H1 (cell line): ENCODE results near the gene CNTD1. TPM values are rescaled to one million over a fixed set of nuclear protein-coding genes. Genes with fewer than 3 reads are reported as not detected.

Experiments used
- CTCF ChIA-PET: fragments of 300-600 bp; sonication (Branson Sonifier 250); formaldehyde crosslinking; loops from one replicate; lab custom pipeline; 2021; ENCODE audit not compliant: partially characterized antibody; lab: Charles Lee
- POLR2A ChIA-PET: fragments of 300-600 bp; sonication (Branson Sonifier 250); formaldehyde crosslinking; loops from one replicate; lab custom pipeline; 2021; ENCODE audit warnings: inconsistent platforms; ENCODE audit not compliant: partially characterized antibody; lab: Charles Lee
- DNase-seq, 2 experiments: peaks; one replicate each; pipeline versions ENCODE4 v3.0.0 to v3.0.0-alpha.2; 2010 to 2022; ENCODE audit warnings: low spot score in 2 of 2, low read depth in 1 of 2, mixed read lengths in 1 of 2
- FAIRE-seq: peaks from 2 replicates; lab custom pipeline; 2011; peaks lifted over from hg19 to GRCh38; lab: Jason Lieb, UNC
- H2AFZ ChIP-seq: 2 replicates; pipeline ENCODE4 v1.8.1; 2012; ENCODE audit warnings: low read length, inconsistent platforms
- H2AK5ac ChIP-seq: 2 replicates; pipeline ENCODE4 v1.6.1; 2013; ENCODE audit warnings: low read depth, low read length
- H2BK120ac ChIP-seq: replicated peaks from 2 replicates; pipeline ENCODE3; 2013; ENCODE audit warnings: low read depth, low read length, inconsistent platforms
- H2BK12ac ChIP-seq: 2 replicates; pipeline ENCODE4 v1.6.1; 2013; ENCODE audit warnings: low read depth, low read length
- H2BK15ac ChIP-seq: 2 replicates; pipeline ENCODE4 v1.6.1; 2013; ENCODE audit warnings: low read length
- H2BK20ac ChIP-seq: 2 replicates; pipeline ENCODE4 v1.6.1; 2013; ENCODE audit warnings: low read length
- H2BK5ac ChIP-seq: 2 replicates; pipeline ENCODE4 v1.6.1; 2013; ENCODE audit warnings: low read depth, low read length
- H3K14ac ChIP-seq: 2 replicates; pipeline ENCODE4 v1.6.1; 2013; ENCODE audit warnings: inconsistent platforms; ENCODE audit not compliant: insufficient read length
- H3K18ac ChIP-seq: 2 replicates; pipeline ENCODE4 v1.6.1; 2013; ENCODE audit warnings: low read length; ENCODE audit errors: extremely low read depth
- H3K23ac ChIP-seq: 2 replicates; pipeline ENCODE4 v1.6.1; 2013; ENCODE audit warnings: inconsistent platforms; ENCODE audit not compliant: insufficient read length
- H3K23me2 ChIP-seq: 2 replicates; pipeline ENCODE4 v1.6.1; 2013; ENCODE audit warnings: low read depth, low read length
- H3K27ac ChIP-seq: 2 replicates; pipeline ENCODE4 v1.6.1; 2011; ENCODE audit warnings: low read depth, low read length, inconsistent platforms
- H3K27me3 ChIP-seq, 4 experiments: replicated peaks in 1 of 4; 1 replicate in 1 of 4; 2 replicates in 3 of 4; pipeline versions ENCODE4 v1.6.1 to v1.8.1; 2011 to 2013; ENCODE audit warnings: low read length in 3 of 4, mild to moderate bottlenecking in 3 of 4, inconsistent platforms in 2 of 4, mixed read lengths in 2 of 4, moderate library complexity in 1 of 4; ENCODE audit not compliant: control insufficient read depth in 3 of 4, insufficient read depth in 3 of 4; ENCODE audit errors: extremely low read depth in 1 of 4
- H3K36me3 ChIP-seq, 4 experiments: 2 replicates each; pipeline versions ENCODE4 v1.6.1 to v1.8.1; 2011 to 2013; ENCODE audit warnings: mild to moderate bottlenecking in 4 of 4, low read length in 3 of 4, moderate library complexity in 2 of 4, control low read depth in 1 of 4, inconsistent platforms in 1 of 4; ENCODE audit not compliant: insufficient read depth in 4 of 4, control insufficient read depth in 2 of 4
- H3K4ac ChIP-seq: replicated peaks from 2 replicates; pipeline ENCODE3; 2013; ENCODE audit warnings: low read length, low read depth, mixed read lengths, inconsistent platforms; ENCODE audit not compliant: insufficient read length
- H3K4me1 ChIP-seq, 4 experiments: replicated peaks in 1 of 4; 1 replicate in 1 of 4; 2 replicates in 3 of 4; pipeline versions ENCODE4 v1.6.1 to v1.8.1; 2011 to 2013; ENCODE audit warnings: low read length in 3 of 4, inconsistent platforms in 2 of 4, mixed read lengths in 1 of 4; ENCODE audit not compliant: insufficient read depth in 4 of 4, control insufficient read depth in 3 of 4
- H3K4me2 ChIP-seq, 2 experiments: 2 replicates each; pipeline versions ENCODE4 v1.6.1 to v1.8.1; 2011 to 2013; ENCODE audit warnings: low read depth in 2 of 2, low read length in 2 of 2, control low read depth in 1 of 2, inconsistent platforms in 1 of 2, mild to moderate bottlenecking in 1 of 2; ENCODE audit not compliant: insufficient read depth in 1 of 2
- H3K4me3 ChIP-seq, 4 experiments: fragments of 200-600, 300-600 bp in 1 of 4; sonication (generic), shearing (Covaris generic), sonication (Bioruptor Twin) in 1 of 4; 2 replicates each; pipeline versions ENCODE4 v1.5.1 to v1.8.1; 2011 to 2016; ENCODE audit warnings: low read length in 4 of 4, low read depth in 3 of 4, control low read depth in 2 of 4, inconsistent platforms in 2 of 4, mild to moderate bottlenecking in 2 of 4, mixed read lengths in 1 of 4, moderate library complexity in 1 of 4; ENCODE audit not compliant: insufficient read depth in 2 of 4; ENCODE audit errors: extremely low read depth in 1 of 4
- H3K56ac ChIP-seq: replicated peaks from 2 replicates; pipeline ENCODE3; 2013; ENCODE audit warnings: low read depth, mild to moderate bottlenecking, mixed read lengths, low read length, inconsistent platforms; ENCODE audit not compliant: insufficient read length
- H3K79me1 ChIP-seq: 2 replicates; pipeline ENCODE4 v1.6.1; 2013; ENCODE audit warnings: low read depth, low read length, control low read depth
- H3K79me2 ChIP-seq, 2 experiments: 2 replicates each; pipeline versions ENCODE4 v1.6.1 to v1.8.1; 2012 to 2013; ENCODE audit warnings: low read length in 2 of 2, mild to moderate bottlenecking in 2 of 2, inconsistent platforms in 1 of 2; ENCODE audit not compliant: insufficient read depth in 2 of 2, control insufficient read depth in 1 of 2
- H3K9ac ChIP-seq, 4 experiments: replicated peaks in 1 of 4; 1 replicate in 1 of 4; 2 replicates in 3 of 4; pipeline versions ENCODE4 v1.6.1 to v1.8.1; 2011 to 2013; ENCODE audit warnings: low read depth in 3 of 4, low read length in 3 of 4, control low read depth in 2 of 4, mild to moderate bottlenecking in 2 of 4, moderate library complexity in 2 of 4, inconsistent platforms in 1 of 4; ENCODE audit errors: extremely low read depth in 1 of 4
- H3K9me3 ChIP-seq, 2 experiments: 2 replicates each; pipeline versions ENCODE4 v1.6.1 to v1.8.1; 2012 to 2013; ENCODE audit warnings: mild to moderate bottlenecking in 2 of 2, moderate library complexity in 2 of 2, control low read depth in 1 of 2, inconsistent platforms in 1 of 2, low read depth in 1 of 2, low read length in 1 of 2, mixed read lengths in 1 of 2; ENCODE audit not compliant: insufficient read depth in 2 of 2
- H4K20me1 ChIP-seq, 2 experiments: replicated peaks in 1 of 2; 2 replicates each; pipeline versions ENCODE3 to v1.8.1; 2011 to 2013; ENCODE audit warnings: inconsistent platforms in 2 of 2, low read length in 2 of 2, mild to moderate bottlenecking in 1 of 2; ENCODE audit not compliant: insufficient read depth in 2 of 2, control insufficient read depth in 1 of 2
- H4K5ac ChIP-seq: 2 replicates; pipeline ENCODE4 v1.6.1; 2013; ENCODE audit warnings: low read length, low read depth, mixed read lengths, inconsistent platforms; ENCODE audit not compliant: insufficient read length
- H4K8ac ChIP-seq: 2 replicates; pipeline ENCODE4 v1.8.0; 2013; ENCODE audit warnings: mild to moderate bottlenecking, moderate library complexity, low read length, inconsistent platforms; ENCODE audit not compliant: insufficient read depth; ENCODE audit errors: extremely low read depth
- H4K91ac ChIP-seq: replicated peaks from 2 replicates; pipeline ENCODE3; 2013; ENCODE audit warnings: low read length, mixed read lengths, inconsistent platforms; ENCODE audit not compliant: insufficient read length
- EGR1 ChIP-seq: IDR thresholded peaks from 2 replicates; pipeline ENCODE4 v1.6.1; 2011; ENCODE audit warnings: low read depth, low read length, borderline replicate concordance
- JUND ChIP-seq: IDR thresholded peaks from 2 replicates; pipeline ENCODE4 v1.6.1; 2011; ENCODE audit warnings: mild to moderate bottlenecking, improper control_type of control experiment, low read length
- RAD21 ChIP-seq, 2 experiments: IDR thresholded peaks in 1 of 2; conservative IDR thresholded peaks in 1 of 2; 2 replicates each; pipeline ENCODE4 v1.6.1; 2011; ENCODE audit warnings: low read depth in 2 of 2, low read length in 2 of 2, improper control_type of control experiment in 1 of 2, inconsistent platforms in 1 of 2, mild to moderate bottlenecking in 1 of 2, moderate library complexity in 1 of 2
- TAF7 ChIP-seq: optimal IDR thresholded peaks from 2 replicates; pipeline ENCODE3; 2011; ENCODE audit warnings: low read depth, mild to moderate bottlenecking, inconsistent platforms, low read length, moderate library complexity, borderline replicate concordance
- TBP ChIP-seq: IDR thresholded peaks from 2 replicates; pipeline ENCODE4 v1.6.1; 2011; ENCODE audit warnings: low read depth, low read length, improper control_type of control experiment
- WGBS, 2 experiments: shearing (Covaris generic) in 1 of 2; methylation state at CpG; one replicate each; pipeline versions ENCODE4 v1.1.6 to v1.1.7; 2013 to 2015; ENCODE audit warnings: low lambda C conversion rate in 2 of 2, mixed read lengths in 2 of 2, inconsistent platforms in 1 of 2, low coverage in 1 of 2, missing lambda C conversion rate in 1 of 2; ENCODE audit not compliant: insufficient replicate concordance in 2 of 2, insufficient coverage in 1 of 2, insufficient read length in 1 of 2; ENCODE audit errors: extremely low coverage in 1 of 2, missing lambda C conversion rate in 1 of 2; 5-methylcytosine and 5-hydroxymethylcytosine counted together
- polyA plus RNA-seq, 7 experiments: library from polyadenylated mRNA; depleted of rRNA in 3 of 7; stranded (reverse) in 5 of 7; unstranded in 2 of 7; fragments of >200 nt in 5 of 7; fragments of 200-250 nt in 2 of 7; gene quantifications; 1 replicate in 5 of 7; 2 replicates in 1 of 7; 4 replicates in 1 of 7; pipeline versions ENCODE4 v1.2.1 to v1.2.3, GENCODE V29; 2011 to 2013; ENCODE audit warnings: missing spikeins in 2 of 7, mixed read lengths in 2 of 7
- total RNA-seq: library from RNA; stranded (reverse); fragmentation: NEBNext Ultra II Directional; extraction: Animal tissue kit (Norgen Biotek cat#: 25700); gene quantifications from 2 replicates; pipeline ENCODE4 v1.2.1, GENCODE V29; 2021
- TF ChIP-seq, protein P1 (sequence below), 3 experiments: IDR thresholded peaks; 1 replicate in 2 of 3; 2 replicates in 1 of 3; pipeline versions ENCODE4 v1.5.1 to v1.6.1; 2011; ENCODE audit warnings: low read length in 3 of 3, mild to moderate bottlenecking in 3 of 3, inconsistent platforms in 2 of 3, low read depth in 1 of 3, moderate library complexity in 1 of 3; ENCODE audit not compliant: insufficient read depth in 1 of 3; ENCODE audit errors: control extremely low read depth in 1 of 3

Gene CNTD1
- total and polyA plus RNA-seq, 2 of the 8 experiments (the other 6 are each of a cell fraction or from before 2014, with no cell fraction given), result not detected

DNA sequence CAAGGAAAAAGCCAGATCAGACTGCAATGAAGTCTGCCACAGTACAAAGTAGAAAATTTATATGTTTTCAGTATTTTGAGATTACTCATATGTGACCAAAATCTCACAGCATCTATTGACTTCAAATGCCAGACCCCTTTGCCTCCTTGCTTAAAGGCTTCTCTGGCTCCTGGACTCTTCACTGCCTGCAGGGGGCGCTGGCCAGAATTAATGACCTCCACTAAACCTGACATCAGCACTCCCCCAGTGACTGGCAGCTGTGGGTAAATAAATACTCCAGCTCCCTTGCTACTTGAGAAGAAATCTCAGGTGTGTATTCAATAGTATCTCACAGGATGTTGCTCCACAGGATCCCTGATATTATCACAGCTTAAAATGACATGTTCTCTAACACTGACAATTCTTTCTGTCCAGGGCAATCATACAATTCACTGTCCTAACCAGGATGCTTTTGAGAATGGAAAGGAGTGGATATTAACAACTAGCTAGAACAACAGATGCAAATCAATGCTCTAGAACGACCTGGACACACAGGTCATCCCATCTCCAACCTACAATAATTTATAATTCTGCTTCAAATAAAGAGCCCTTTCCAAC is 21.4 kb downstream of the CNTD1 start:
- Histone ChIP-seq H3K4ac (no peak overlapping the region), H4K8ac (no peak overlapping the region), H3K9ac (no peak overlapping the region), H3K9me3 (no peaks in the 10 kb centered on the region), H4K91ac (no peak overlapping the region), H4K5ac (no peak overlapping the region), H3K27ac (no peak overlapping the region), H3K79me2 (peaks cover 0 to 8% of the 10 kb centered on the region in 2 experiments; a peak in 2 of 4 replicates), H3K56ac (no peak overlapping the region), H3K4me2 (no peak overlapping the region), H3K79me1 (peaks cover 5% of the 10 kb centered on the region; the same call in 1 of the 2 replicates), H3K14ac (no peak overlapping the region), H2BK15ac (no peak overlapping the region), H3K4me3 (no peak overlapping the region), H2BK12ac (no peak overlapping the region), H3K36me3 (peaks cover 9 to 46% (median 35%) of the 10 kb centered on the region in 4 experiments), H3K23me2 (peaks cover 4% of the 10 kb centered on the region), H2BK120ac (no peak overlapping the region), H3K4me1 (no peaks in the 10 kb centered on the region; a peak in 1 of 7 replicates), H4K20me1 (no peaks in the 10 kb centered on the region), H2AK5ac (no peak overlapping the region), H3K23ac (no peak overlapping the region), H3K27me3 (no peaks in the 10 kb centered on the region), H2AFZ (no peak overlapping the region), H2BK20ac (no peak overlapping the region), H2BK5ac (no peak overlapping the region), H3K18ac (no peak overlapping the region)
- ChIA-PET POLR2A (interaction anchor here (0.8 to 6.1 kb wide), 4 partner anchors 9 to 109 kb away, joined by 3 to 69 read pairs (median 4); partner anchors contain the start of gene PSME3), CTCF (interaction anchor here (0.5 to 6.8 kb wide), 31 partner anchors 11 to 380 kb away, joined by 3 to 45 read pairs (median 4); partner anchors contain the start of genes AOC3, PSME3 and RPL27)
- DNase-seq (peak in 1 of 2 experiments; percentile 77), FAIRE-seq (no peak)
- 19% methylated on average over 2 of the region's 2 CpGs; no CpG with 5 or more reads in 1 of the 2 experiments for WGBS, 2 experiments
- peak; percentile 33 to 59 for TF ChIP-seq RAD21 (IDR thresholded peaks at IDR 0.05 in 1 of 2, conservative IDR thresholded peaks at IDR 0.05 in 1 of 2; ENCODE audit: low read depth in 2 of 2, low read length in 2 of 2)
- no peak for TF ChIP-seq TAF7
- peak; percentile 28; the same call in 1 of the 2 replicates for TF ChIP-seq JUND
- TF ChIP-seq, protein P1, sequence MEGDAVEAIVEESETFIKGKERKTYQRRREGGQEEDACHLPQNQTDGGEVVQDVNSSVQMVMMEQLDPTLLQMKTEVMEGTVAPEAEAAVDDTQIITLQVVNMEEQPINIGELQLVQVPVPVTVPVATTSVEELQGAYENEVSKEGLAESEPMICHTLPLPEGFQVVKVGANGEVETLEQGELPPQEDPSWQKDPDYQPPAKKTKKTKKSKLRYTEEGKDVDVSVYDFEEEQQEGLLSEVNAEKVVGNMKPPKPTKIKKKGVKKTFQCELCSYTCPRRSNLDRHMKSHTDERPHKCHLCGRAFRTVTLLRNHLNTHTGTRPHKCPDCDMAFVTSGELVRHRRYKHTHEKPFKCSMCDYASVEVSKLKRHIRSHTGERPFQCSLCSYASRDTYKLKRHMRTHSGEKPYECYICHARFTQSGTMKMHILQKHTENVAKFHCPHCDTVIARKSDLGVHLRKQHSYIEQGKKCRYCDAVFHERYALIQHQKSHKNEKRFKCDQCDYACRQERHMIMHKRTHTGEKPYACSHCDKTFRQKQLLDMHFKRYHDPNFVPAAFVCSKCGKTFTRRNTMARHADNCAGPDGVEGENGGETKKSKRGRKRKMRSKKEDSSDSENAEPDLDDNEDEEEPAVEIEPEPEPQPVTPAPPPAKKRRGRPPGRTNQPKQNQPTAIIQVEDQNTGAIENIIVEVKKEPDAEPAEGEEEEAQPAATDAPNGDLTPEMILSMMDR (IDR thresholded peaks at IDR 0.05; ENCODE audit: control extremely low read depth in 1 of 3, insufficient read depth in 1 of 3, low read depth in 1 of 3, low read length in 3 of 3), result peak; percentile 76 to 83 (median 78)
- TF ChIP-seq EGR1, result no peak
- TF ChIP-seq TBP, result no peak
